SW 1271 (cell line): ENCODE data around the gene KCNG4.

Experiments used
- DNase-seq, 2 experiments: peaks; one replicate each; lab custom pipeline; 2025; lab: John Stamatoyannopoulos, UW

Gene KCNG4

GRCh38 chr16:84262939-84263338 is 23.1 kb upstream of the KCNG4 start:
- DNase-seq, result no peak

GRCh38 chr16:84262031-84262430 is 22.2 kb upstream of the KCNG4 start:
- DNase-seq, result no peak

GRCh38 chr16:84260766-84261554 is 21.1 kb upstream of the KCNG4 start:
- DNase-seq, result no peak

GRCh38 chr16:84259691-84260090 is 19.9 kb upstream of the KCNG4 start:
- no peak for DNase-seq

- no peak for DNase-seq
These were observed 18.5 kb upstream of the KCNG4 start for GRCh38 chr16:84258266-84258665.

GRCh38 chr16:84255050-84255810 is 15.4 kb upstream of the KCNG4 start:
- no peak for DNase-seq

GRCh38 chr16:84254062-84254461 is 14.2 kb upstream of the KCNG4 start:
- DNase-seq, result no peak

GRCh38 chr16:84253173-84253572 is 13.4 kb upstream of the KCNG4 start:
- DNase-seq, result no peak

- DNase-seq, result no peak
These were observed 12.4 kb upstream of the KCNG4 start for GRCh38 chr16:84252184-84252583.

GRCh38 chr16:84247844-84248243 is 8.0 kb upstream of the KCNG4 start:
- no peak for DNase-seq

- DNase-seq, result no peak
These were observed 7.5 kb upstream of the KCNG4 start for GRCh38 chr16:84247331-84247730.

GRCh38 chr16:84246679-84247077 is 6.9 kb upstream of the KCNG4 start:
- DNase-seq, result no peak

GRCh38 chr16:84245956-84246678 is 6.3 kb upstream of the KCNG4 start:
- no peak for DNase-seq

- no peak for DNase-seq
These were observed 4.9 kb upstream of the KCNG4 start for GRCh38 chr16:84244728-84245127.

- no peak for DNase-seq
These were observed 3.9 kb upstream of the KCNG4 start for GRCh38 chr16:84243732-84244131.

- no peak for DNase-seq
These were observed 3.0 kb upstream of the KCNG4 start for GRCh38 chr16:84242839-84243238.

- DNase-seq, result no peak
These were observed 2.0 kb upstream of the KCNG4 start for GRCh38 chr16:84241778-84242177.

- no peak for DNase-seq
These were observed 643 bp upstream of the KCNG4 start for GRCh38 chr16:84240455-84240854.

- no peak for DNase-seq
These were observed 557 bp downstream of the KCNG4 start for GRCh38 chr16:84239141-84239769.

- no peak for DNase-seq
These were observed 1.6 kb downstream of the KCNG4 start for GRCh38 chr16:84237994-84238750.

- DNase-seq, result no peak
These were observed 3.1 kb downstream of the KCNG4 start for GRCh38 chr16:84236671-84237070.
